H9 (cell line): ENCODE data around the gene TNFSF10. TPM values are rescaled to one million over a fixed set of nuclear protein-coding genes. Genes with fewer than 3 reads are reported as not detected.

Experiments
- DNase-seq: peaks from one replicate; pipeline ENCODE4 v3.0.0-alpha.2; 2017
- H2AFZ ChIP-seq: one replicate; pipeline ENCODE4 v1.6.1; 2013; ENCODE audit warnings: mild to moderate bottlenecking, low read length, control low read depth, moderate library complexity
- H2AK5ac ChIP-seq: 2 replicates; pipeline ENCODE4 v1.6.1; 2013; ENCODE audit warnings: low read length, control low read depth, mixed read lengths; ENCODE audit not compliant: insufficient read length
- H2BK120ac ChIP-seq: one replicate; pipeline ENCODE4 v1.6.1; 2013; ENCODE audit warnings: low read depth, mild to moderate bottlenecking, low read length, control low read depth, inconsistent platforms; ENCODE audit not compliant: poor library complexity, severe bottlenecking
- H2BK12ac ChIP-seq: 2 replicates; pipeline ENCODE4 v1.6.1; 2013; ENCODE audit warnings: low read length, control low read depth, mixed read lengths, low read depth; ENCODE audit not compliant: insufficient read length
- H2BK15ac ChIP-seq: 2 replicates; pipeline ENCODE4 v1.6.1; 2013; ENCODE audit warnings: low read depth, low read length, control low read depth
- H2BK20ac ChIP-seq: one replicate; pipeline ENCODE4 v1.6.1; 2013; ENCODE audit warnings: low read depth, mild to moderate bottlenecking, low read length, control low read depth, inconsistent platforms; ENCODE audit not compliant: poor library complexity, severe bottlenecking
- H2BK5ac ChIP-seq: 2 replicates; pipeline ENCODE4 v1.6.1; 2013; ENCODE audit warnings: low read length, control low read depth, mixed read lengths; ENCODE audit not compliant: insufficient read length
- H3K14ac ChIP-seq: 2 replicates; pipeline ENCODE4 v1.6.1; 2013; ENCODE audit warnings: low read length, control low read depth; ENCODE audit not compliant: insufficient read depth
- H3K18ac ChIP-seq: 2 replicates; pipeline ENCODE4 v1.6.1; 2013; ENCODE audit warnings: low read depth, mild to moderate bottlenecking, mixed read lengths, low read length, control low read depth; ENCODE audit not compliant: insufficient read length
- H3K23ac ChIP-seq: 2 replicates; pipeline ENCODE4 v1.6.1; 2013; ENCODE audit warnings: low read length, control low read depth, mixed read lengths, low read depth; ENCODE audit not compliant: insufficient read length
- H3K23me2 ChIP-seq: 2 replicates; pipeline ENCODE4 v1.6.1; 2013; ENCODE audit warnings: low read depth, mild to moderate bottlenecking, mixed read lengths, low read length, control low read depth; ENCODE audit not compliant: insufficient read length, poor library complexity, severe bottlenecking
- H3K27ac ChIP-seq: 2 replicates; pipeline ENCODE4 v1.5.1; 2013; ENCODE audit warnings: low read length, control low read depth, mixed read lengths, low read depth; ENCODE audit not compliant: insufficient read length
- H3K27me3 ChIP-seq: 2 replicates; pipeline ENCODE4 v1.6.1; 2013; ENCODE audit warnings: low read length, control low read depth, inconsistent platforms; ENCODE audit not compliant: insufficient read depth
- H3K4ac ChIP-seq: 2 replicates; pipeline ENCODE4 v1.6.1; 2013; ENCODE audit warnings: low read depth, mild to moderate bottlenecking, control low read depth, inconsistent platforms, low read length, moderate library complexity
- H3K4me1 ChIP-seq: 2 replicates; pipeline ENCODE4 v1.6.1; 2013; ENCODE audit warnings: low read length, control low read depth, inconsistent platforms; ENCODE audit not compliant: insufficient read depth
- H3K4me2 ChIP-seq: 2 replicates; pipeline ENCODE4 v1.6.1; 2013; ENCODE audit warnings: low read length, control low read depth, mixed read lengths; ENCODE audit not compliant: insufficient read length, insufficient read depth
- H3K56ac ChIP-seq: 2 replicates; pipeline ENCODE4 v1.6.1; 2013; ENCODE audit warnings: low read depth, mild to moderate bottlenecking, mixed read lengths, low read length, control low read depth; ENCODE audit not compliant: insufficient read length
- H3K79me1 ChIP-seq: 2 replicates; pipeline ENCODE4 v1.6.1; 2013; ENCODE audit warnings: low read depth, mild to moderate bottlenecking, moderate library complexity, low read length, control low read depth, inconsistent platforms; ENCODE audit not compliant: insufficient read depth, poor library complexity, severe bottlenecking
- H3K79me2 ChIP-seq: 2 replicates; pipeline ENCODE4 v1.6.1; 2013; ENCODE audit warnings: low read length, control low read depth, inconsistent platforms; ENCODE audit not compliant: insufficient read depth
- H3K9ac ChIP-seq: 2 replicates; pipeline ENCODE4 v1.6.1; 2013; ENCODE audit warnings: low read length, control low read depth, mixed read lengths; ENCODE audit not compliant: insufficient read length; ENCODE audit errors: extremely low read depth
- H3K9me3 ChIP-seq: one replicate; pipeline ENCODE4 v1.6.1; 2013; ENCODE audit warnings: low read depth, low read length, inconsistent platforms; ENCODE audit not compliant: control insufficient read depth
- H3T11ph ChIP-seq: one replicate; pipeline ENCODE4 v1.6.1; 2013; ENCODE audit warnings: mild to moderate bottlenecking, low read length, control low read depth, inconsistent platforms
- H4K20me1 ChIP-seq: one replicate; pipeline ENCODE4 v1.6.1; 2013; ENCODE audit not compliant: control insufficient read depth, insufficient read length, insufficient read depth
- H4K5ac ChIP-seq: 2 replicates; pipeline ENCODE4 v1.6.1; 2013; ENCODE audit warnings: low read depth, mild to moderate bottlenecking, mixed read lengths, low read length, control low read depth; ENCODE audit not compliant: insufficient read length
- H4K8ac ChIP-seq: replicated peaks from 2 replicates; pipeline ENCODE4 v1.6.1; 2013; ENCODE audit warnings: low read length, control low read depth, mixed read lengths, low read depth; ENCODE audit not compliant: insufficient read length
- H4K91ac ChIP-seq: 2 replicates; pipeline ENCODE4 v1.6.1; 2013; ENCODE audit warnings: low read depth, mild to moderate bottlenecking, moderate library complexity, mixed read lengths, low read length, control low read depth; ENCODE audit not compliant: insufficient read length
- H3K27ac Mint-ChIP-seq, 3 experiments: 2 replicates in 2 of 3; 3 replicates in 1 of 3; pipeline ENCODE4 v1.8.0; 2020 to 2021; ENCODE audit warnings: mixed read lengths in 3 of 3, mild to moderate bottlenecking in 1 of 3, moderate library complexity in 1 of 3
- H3K27me3 Mint-ChIP-seq: 2 replicates; pipeline ENCODE4 v1.8.0; 2021; ENCODE audit warnings: low read depth, mild to moderate bottlenecking, moderate library complexity, mixed read lengths
- H3K36me3 Mint-ChIP-seq, 3 experiments: 2 replicates in 2 of 3; 3 replicates in 1 of 3; pipeline ENCODE4 v1.8.0; 2020 to 2021; ENCODE audit warnings: low read depth in 3 of 3, mixed read lengths in 3 of 3; ENCODE audit not compliant: insufficient read depth in 1 of 3
- H3K4me1 Mint-ChIP-seq, 2 experiments: 2 replicates each; pipeline ENCODE4 v1.8.0; 2020; ENCODE audit warnings: mixed read lengths in 2 of 2
- H3K4me3 Mint-ChIP-seq, 2 experiments: 2 replicates in 1 of 2; 3 replicates in 1 of 2; pipeline ENCODE4 v1.8.0; 2020 to 2021; ENCODE audit warnings: mild to moderate bottlenecking in 2 of 2, mixed read lengths in 2 of 2, moderate library complexity in 1 of 2
- H3K9me3 Mint-ChIP-seq, 2 experiments: 2 replicates in 1 of 2; 3 replicates in 1 of 2; pipeline ENCODE4 v1.8.0; 2020; ENCODE audit warnings: mild to moderate bottlenecking in 2 of 2, mixed read lengths in 2 of 2, moderate library complexity in 1 of 2
- WGBS: extraction: QIAGEN DNeasy Blood & Tissue Kit; methylation state at CpG from one replicate; pipeline ENCODE4 v1.1.7; 2013; ENCODE audit warnings: missing lambda C conversion rate, low lambda C conversion rate, mixed read lengths; ENCODE audit not compliant: insufficient read length; ENCODE audit errors: extremely low coverage; 5-methylcytosine and 5-hydroxymethylcytosine counted together
- total RNA-seq: library from RNA; stranded (reverse); gene quantifications from 2 replicates; pipeline ENCODE4 v1.2.1, GENCODE V29; 2021
- TF ChIP-seq, protein P1 (sequence below): fragments of 200-600 bp; sonication (generic); conservative IDR thresholded peaks from 3 replicates; pipeline ENCODE4 v1.8.0; 2021; ENCODE audit warnings: antibody characterized with exemption, mild to moderate bottlenecking

The TNFSF10 gene
- total RNA-seq, 1 experiment from 2014 or later, result not detected

DNA sequence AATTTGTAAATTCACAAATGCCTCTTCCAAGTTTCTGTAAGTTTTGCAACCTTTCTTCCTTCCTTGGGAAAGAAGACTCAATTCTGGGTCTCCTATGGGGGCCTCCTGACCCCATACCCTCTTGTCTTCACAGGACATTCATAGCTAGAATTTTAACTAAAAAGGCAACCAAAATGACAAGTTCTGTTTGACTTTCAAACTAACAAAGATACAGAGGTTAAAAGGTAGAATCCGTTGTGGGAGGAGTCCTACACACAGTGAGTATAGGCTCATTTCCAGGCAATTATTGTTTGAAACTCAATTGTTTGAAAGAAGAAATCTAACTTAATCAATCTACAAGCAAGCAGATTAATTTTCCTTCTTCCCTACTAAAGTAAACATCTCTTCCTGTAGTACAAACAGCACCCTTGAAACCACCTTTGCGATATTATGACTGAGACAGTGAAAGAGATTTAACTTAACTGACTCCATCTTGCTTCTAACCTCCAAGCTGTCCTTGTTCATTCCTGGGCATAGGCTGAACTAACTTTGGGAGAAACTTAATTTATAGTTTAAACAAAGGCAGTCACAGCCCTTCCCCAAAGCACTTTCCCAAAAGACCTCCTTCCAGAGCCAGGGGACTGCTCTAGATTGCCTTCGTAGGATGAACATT is 14.4 kb upstream of the TNFSF10 start:
- H4K91ac ChIP-seq, result no peak overlapping the region
- Mint-ChIP-seq H3K36me3 (no peaks in the 10 kb centered on the region), H3K4me1 (peaks cover 3 to 9% of the 10 kb centered on the region in 2 experiments; a peak in 1 of 4 replicates), H3K27ac (no peak overlapping the region), H3K9me3 (no peaks in the 10 kb centered on the region), H3K4me3 (no peak overlapping the region), H3K27me3 (no peaks in the 10 kb centered on the region)
- no peak overlapping the region for H3T11ph ChIP-seq
- H2BK12ac ChIP-seq, result no peak overlapping the region
- H4K8ac ChIP-seq, result no peak overlapping the region
- no peak overlapping the region for H3K9ac ChIP-seq
- peaks cover 9% of the 10 kb centered on the region; the same call in 1 of the 2 replicates for H3K4me1 ChIP-seq
- H3K79me2 ChIP-seq, result no peaks in the 10 kb centered on the region
- no peaks in the 10 kb centered on the region for H3K79me1 ChIP-seq
- no peak overlapping the region for H2AFZ ChIP-seq
- DNase-seq, result no peak
- no peak overlapping the region for H3K4me2 ChIP-seq
- TF ChIP-seq, protein P1, sequence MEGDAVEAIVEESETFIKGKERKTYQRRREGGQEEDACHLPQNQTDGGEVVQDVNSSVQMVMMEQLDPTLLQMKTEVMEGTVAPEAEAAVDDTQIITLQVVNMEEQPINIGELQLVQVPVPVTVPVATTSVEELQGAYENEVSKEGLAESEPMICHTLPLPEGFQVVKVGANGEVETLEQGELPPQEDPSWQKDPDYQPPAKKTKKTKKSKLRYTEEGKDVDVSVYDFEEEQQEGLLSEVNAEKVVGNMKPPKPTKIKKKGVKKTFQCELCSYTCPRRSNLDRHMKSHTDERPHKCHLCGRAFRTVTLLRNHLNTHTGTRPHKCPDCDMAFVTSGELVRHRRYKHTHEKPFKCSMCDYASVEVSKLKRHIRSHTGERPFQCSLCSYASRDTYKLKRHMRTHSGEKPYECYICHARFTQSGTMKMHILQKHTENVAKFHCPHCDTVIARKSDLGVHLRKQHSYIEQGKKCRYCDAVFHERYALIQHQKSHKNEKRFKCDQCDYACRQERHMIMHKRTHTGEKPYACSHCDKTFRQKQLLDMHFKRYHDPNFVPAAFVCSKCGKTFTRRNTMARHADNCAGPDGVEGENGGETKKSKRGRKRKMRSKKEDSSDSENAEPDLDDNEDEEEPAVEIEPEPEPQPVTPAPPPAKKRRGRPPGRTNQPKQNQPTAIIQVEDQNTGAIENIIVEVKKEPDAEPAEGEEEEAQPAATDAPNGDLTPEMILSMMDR, result no peak
- H3K23me2 ChIP-seq, result no peaks in the 10 kb centered on the region
- H4K5ac ChIP-seq, result no peak overlapping the region
- no peak overlapping the region for H2BK120ac ChIP-seq
- no peak overlapping the region for H2BK5ac ChIP-seq
- H3K27ac ChIP-seq, result no peak overlapping the region
- no peaks in the 10 kb centered on the region for H4K20me1 ChIP-seq
- H3K18ac ChIP-seq, result no peak overlapping the region
- no peak overlapping the region for H3K23ac ChIP-seq
- no peak overlapping the region for H2BK20ac ChIP-seq
- H2AK5ac ChIP-seq, result no peak overlapping the region
- H3K14ac ChIP-seq, result no peak overlapping the region
- no peaks in the 10 kb centered on the region for H3K27me3 ChIP-seq
- no peak overlapping the region for H2BK15ac ChIP-seq
- no peaks in the 10 kb centered on the region for H3K9me3 ChIP-seq
- WGBS, result no CpG with 5 or more reads among the region's 3 CpGs
- H3K4ac ChIP-seq, result no peak overlapping the region
- no peak overlapping the region for H3K56ac ChIP-seq
